PC-3 (cell line): ENCODE results near the gene PHRF1. TPM values are rescaled to one million over a fixed set of nuclear protein-coding genes. Genes with fewer than 3 reads are reported as not detected.
A peak's percentile ranks its signal among the peaks of the same experiment; 100 is the strongest.

Experiments
- ATAC-seq: fragments of 200-7000 bp; cut with Tn5 transposase; 2 replicates; pipeline ENCODE4 v1.9.1; 2020; ENCODE audit warnings: mild to moderate bottlenecking, moderate library complexity
- BruUV-seq: library from RNA; stranded (reverse); fragments of 400-500 nt; replicated peaks from 2 replicates; lab custom pipeline; 2021; lab: Mats Ljungman, UMichigan
- CTCF ChIA-PET: fragments of 300-600 bp; sonication (Branson Sonifier 250); formaldehyde crosslinking; loops from one replicate; lab custom pipeline; 2022; ENCODE audit warnings: antibody characterized with exemption; lab: Charles Lee
- POLR2A ChIA-PET: fragments of 300-600 bp; sonication (Branson Sonifier 250); formaldehyde crosslinking; loops from one replicate; lab custom pipeline; 2022; ENCODE audit warnings: antibody characterized with exemption; ENCODE audit not compliant: unreplicated experiment; lab: Charles Lee
- DNase-seq: peaks from one replicate; pipeline ENCODE4 v3.0.0-alpha.2; 2015
- H2AFZ ChIP-seq: fragments of 300-600 bp; sonication (generic); 2 replicates; pipeline ENCODE4 v1.6.0; 2016; ENCODE audit warnings: antibody characterized with exemption, low read length
- H3F3A ChIP-seq: fragments of 300-600 bp; sonication (generic); one replicate; pipeline ENCODE4 v1.6.0; 2017; ENCODE audit warnings: antibody characterized with exemption, low read length, control low read depth, mild to moderate bottlenecking; ENCODE audit not compliant: unreplicated experiment
- H3K27ac ChIP-seq: fragments of 300-600 bp; sonication (generic); 2 replicates; pipeline ENCODE4 v1.5.1; 2016; ENCODE audit warnings: mild to moderate bottlenecking, low read length
- H3K27me3 ChIP-seq: fragments of 300-600 bp; sonication (generic); 2 replicates; pipeline ENCODE4 v1.6.1; 2016; ENCODE audit warnings: low read length, mixed read lengths
- H3K36me3 ChIP-seq: fragments of 300-600 bp; sonication (generic); 2 replicates; pipeline ENCODE4 v1.6.1; 2016; ENCODE audit warnings: low read depth, mixed run types, low read length, mixed read lengths
- H3K4me1 ChIP-seq: fragments of 300-600 bp; sonication (generic); 2 replicates; pipeline ENCODE4 v1.5.1; 2016; ENCODE audit warnings: low read length; ENCODE audit not compliant: insufficient read depth
- H3K4me2 ChIP-seq: fragments of 300-600 bp; sonication (generic); 2 replicates; pipeline ENCODE4 v1.6.0; 2016; ENCODE audit warnings: low read length
- H3K4me3 ChIP-seq: fragments of 300-600 bp; sonication (generic); 2 replicates; pipeline ENCODE4 v1.5.1; 2016; ENCODE audit warnings: mild to moderate bottlenecking, low read length, mixed read lengths
- H3K79me2 ChIP-seq: fragments of 300-600 bp; sonication (generic); 2 replicates; pipeline ENCODE4 v1.6.1; 2017; ENCODE audit warnings: low read length, mixed read lengths
- H3K9ac ChIP-seq: fragments of 300-600 bp; sonication (generic); 2 replicates; pipeline ENCODE4 v1.6.0; 2016; ENCODE audit warnings: mild to moderate bottlenecking, low read length
- H3K9me2 ChIP-seq: fragments of 300-600 bp; sonication (generic); replicated peaks from 2 replicates; pipeline ENCODE4 v1.6.1; 2016; ENCODE audit warnings: mixed run types, low read length, mixed read lengths
- H3K9me3 ChIP-seq: fragments of 300-600 bp; sonication (generic); 2 replicates; pipeline ENCODE4 v1.6.1; 2016; ENCODE audit warnings: low read length, mixed read lengths
- H4K20me1 ChIP-seq: fragments of 300-600 bp; sonication (generic); 2 replicates; pipeline ENCODE4 v1.6.1; 2016; ENCODE audit warnings: low read length, mixed read lengths
- EZH2 ChIP-seq: fragments of 300-600 bp; sonication (generic); IDR thresholded peaks from one replicate; pipeline ENCODE4 v1.6.1; 2017; ENCODE audit warnings: antibody characterized with exemption, mild to moderate bottlenecking, low read length; ENCODE audit not compliant: unreplicated experiment
- EZH2phosphoT487 ChIP-seq: fragments of 300-600 bp; sonication (generic); IDR thresholded peaks from 2 replicates; pipeline ENCODE4 v1.6.1; 2018; ENCODE audit warnings: mild to moderate bottlenecking, antibody characterized with exemption, low read length, borderline replicate concordance
- intact Hi-C: fragments of 100-400 bp; cut with micrococcal nuclease; formaldehyde crosslinking; loops from 2 replicates; pipeline ENCODE4 v1.9.0; 2023
- total RNA-seq: library from RNA; depleted of rRNA; stranded (reverse); fragments of >200 nt; gene quantifications from 2 replicates; pipeline ENCODE4 v1.2.3, GENCODE V29; 2014
- TF ChIP-seq, protein P1 (sequence below): fragments of 300-600 bp; sonication (generic); conservative IDR thresholded peaks from 2 replicates; pipeline ENCODE4 v1.5.1; 2017; ENCODE audit warnings: antibody characterized with exemption, low read depth, mild to moderate bottlenecking, low read length

Gene PHRF1
- total RNA-seq, 1 experiment from 2014 or later, result 41.4 TPM

DNA sequence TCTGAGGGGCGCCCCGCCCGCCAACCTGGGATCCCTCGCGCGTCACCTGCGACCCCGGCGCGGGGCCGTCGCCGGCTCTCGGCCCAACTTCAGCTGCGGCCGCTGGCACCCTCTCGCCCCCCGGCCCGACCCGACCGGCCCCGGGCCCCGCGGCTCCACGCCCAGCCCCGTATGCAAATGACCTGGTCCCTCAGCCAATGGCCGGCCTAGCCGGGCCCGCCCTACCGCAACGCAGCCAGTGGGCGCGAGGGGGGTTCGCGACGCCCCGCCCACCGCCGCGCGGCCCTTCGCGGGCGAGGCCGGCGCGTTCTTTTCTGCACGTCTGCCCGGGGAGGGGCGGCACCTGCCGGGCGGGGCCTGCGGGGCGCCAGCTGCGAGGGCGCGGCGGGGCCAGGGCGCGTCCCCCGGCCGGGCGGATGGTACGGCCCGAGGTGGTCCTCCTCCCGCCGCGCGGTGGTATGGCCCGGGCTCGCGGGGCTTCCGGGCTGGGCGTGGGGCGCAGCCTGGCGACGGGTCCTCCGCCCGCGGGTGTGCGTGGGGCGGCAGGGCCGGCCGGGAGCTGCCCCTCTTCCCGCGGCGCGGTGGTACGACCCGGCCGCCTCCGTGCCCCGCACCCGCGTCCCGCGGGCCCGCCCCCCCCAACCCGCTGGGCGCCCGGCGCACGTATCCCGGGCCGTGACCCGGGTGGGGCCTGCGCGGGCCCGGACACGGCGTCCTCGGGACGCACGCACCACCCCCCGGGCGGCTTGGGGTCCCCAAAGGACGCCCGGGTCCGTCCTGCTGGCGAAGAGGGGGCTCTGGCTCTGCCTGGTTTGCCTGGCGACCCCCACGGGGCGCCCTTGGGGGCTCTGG lies 7.7 kb upstream of the PHRF1 start:
- 0 out of 2 replicates have a peak, but pooled peaks cover 5% of the 10 kb centered on the region for H4K20me1 ChIP-seq
- no peaks in the 10 kb centered on the region for H3K36me3 ChIP-seq
- peak overlapping the region; percentile 70 for H3K9ac ChIP-seq
- CTCF ChIA-PET, result no interaction called here
- no TSS peak for BruUV-seq
- H3K4me1 ChIP-seq, result peaks cover 23% of the 10 kb centered on the region; the same call in 1 of the 2 replicates
- H3K9me3 ChIP-seq, result no peaks in the 10 kb centered on the region
- H3K4me3 ChIP-seq, result peak overlapping the region; percentile 80
- H3K79me2 ChIP-seq, result peaks cover 27% of the 10 kb centered on the region
- DNase-seq (peak; percentile 96), ATAC-seq (peak; percentile 90)
- peak overlapping the region; percentile 88 for H3K4me2 ChIP-seq
- POLR2A ChIA-PET, result interaction anchor here (0.5 kb wide), 1 partner anchor 14 kb away, joined by 5 read pairs; no protein-coding TSS in a partner anchor
- intact Hi-C loops, result loop anchor here (10.0 kb wide), 1 partner anchor 46 kb away; the partner anchor contains the start of gene IRF7
- TF ChIP-seq EZH2, result no peak
- TF ChIP-seq EZH2phosphoT487, result no peak
- TF ChIP-seq, protein P1, sequence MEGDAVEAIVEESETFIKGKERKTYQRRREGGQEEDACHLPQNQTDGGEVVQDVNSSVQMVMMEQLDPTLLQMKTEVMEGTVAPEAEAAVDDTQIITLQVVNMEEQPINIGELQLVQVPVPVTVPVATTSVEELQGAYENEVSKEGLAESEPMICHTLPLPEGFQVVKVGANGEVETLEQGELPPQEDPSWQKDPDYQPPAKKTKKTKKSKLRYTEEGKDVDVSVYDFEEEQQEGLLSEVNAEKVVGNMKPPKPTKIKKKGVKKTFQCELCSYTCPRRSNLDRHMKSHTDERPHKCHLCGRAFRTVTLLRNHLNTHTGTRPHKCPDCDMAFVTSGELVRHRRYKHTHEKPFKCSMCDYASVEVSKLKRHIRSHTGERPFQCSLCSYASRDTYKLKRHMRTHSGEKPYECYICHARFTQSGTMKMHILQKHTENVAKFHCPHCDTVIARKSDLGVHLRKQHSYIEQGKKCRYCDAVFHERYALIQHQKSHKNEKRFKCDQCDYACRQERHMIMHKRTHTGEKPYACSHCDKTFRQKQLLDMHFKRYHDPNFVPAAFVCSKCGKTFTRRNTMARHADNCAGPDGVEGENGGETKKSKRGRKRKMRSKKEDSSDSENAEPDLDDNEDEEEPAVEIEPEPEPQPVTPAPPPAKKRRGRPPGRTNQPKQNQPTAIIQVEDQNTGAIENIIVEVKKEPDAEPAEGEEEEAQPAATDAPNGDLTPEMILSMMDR, result no peak
- peak overlapping the region; percentile 53; the same call in 1 of the 2 replicates for H2AFZ ChIP-seq
- H3K27me3 ChIP-seq, result no peaks in the 10 kb centered on the region
- H3K27ac ChIP-seq, result no peak overlapping the region
- H3F3A ChIP-seq, result no peaks in the 10 kb centered on the region
- no peaks in the 10 kb centered on the region for H3K9me2 ChIP-seq

DNA sequence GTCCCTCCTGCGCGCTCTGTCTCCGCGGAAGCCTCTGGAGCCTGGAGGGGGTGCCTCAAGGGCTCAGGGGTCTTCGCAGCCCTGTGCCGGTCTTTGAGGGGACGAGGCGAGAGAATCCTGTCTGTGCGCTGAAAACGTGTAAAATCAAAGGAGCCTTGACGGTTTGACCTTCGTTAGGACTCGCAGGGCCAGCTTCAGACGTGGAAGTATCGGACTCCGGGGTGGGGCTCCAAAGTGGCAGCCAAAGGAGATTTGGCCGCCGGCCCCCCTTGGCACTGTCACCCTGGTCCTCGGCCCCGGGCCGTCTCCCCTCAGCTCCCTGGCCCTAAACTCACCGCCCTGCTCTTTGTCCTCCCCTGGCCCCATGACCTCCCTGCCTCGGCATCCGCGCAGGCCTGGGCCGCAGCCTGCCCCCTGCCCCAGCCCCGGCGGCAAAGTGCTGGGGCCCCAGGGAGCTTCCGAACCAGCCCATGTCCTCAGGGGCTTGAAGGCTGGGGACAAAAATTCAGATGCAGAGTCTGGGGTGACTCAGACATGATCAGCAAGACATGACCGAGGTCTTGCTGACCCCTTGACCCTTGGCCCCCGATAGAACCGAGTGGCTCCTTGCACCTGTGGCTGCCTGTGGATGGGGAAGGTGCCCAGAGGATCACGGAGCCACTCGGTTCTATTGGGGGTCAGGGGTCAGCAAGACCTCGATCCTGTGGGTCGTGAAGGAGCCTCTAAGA lies 6.9 kb upstream of the PHRF1 start:
- Histone ChIP-seq H3K9me2 (no peaks in the 10 kb centered on the region), H3K4me1 (peaks cover 16% of the 10 kb centered on the region; the same call in 1 of the 2 replicates), H3K4me2 (peak overlapping the region; percentile 88), H3K36me3 (no peaks in the 10 kb centered on the region), H3K9ac (peak overlapping the region; percentile 70), H4K20me1 (0 out of 2 replicates have a peak, but pooled peaks cover 5% of the 10 kb centered on the region), H3K79me2 (peaks cover 26% of the 10 kb centered on the region), H3K4me3 (peak overlapping the region; percentile 70), H3K9me3 (no peaks in the 10 kb centered on the region), H2AFZ (peak overlapping the region; percentile 53; the same call in 1 of the 2 replicates), H3K27me3 (no peaks in the 10 kb centered on the region), H3K27ac (no peak overlapping the region), H3F3A (no peaks in the 10 kb centered on the region)
- TF ChIP-seq, protein P1, result no peak
- TF ChIP-seq EZH2 (no peak), EZH2phosphoT487 (no peak)
- ChIA-PET POLR2A (no interaction called here), CTCF (no interaction called here)
- DNase-seq (no peak), ATAC-seq (no peak)
- BruUV-seq, result TSS peak; percentile 80
- intact Hi-C loops, result loop anchor here (10.0 kb wide), 1 partner anchor 45 kb away; the partner anchor contains the start of gene IRF7
